CD4-positive, alpha-beta T cell treated with Interleukin-17A for 4 hours (primary cell): ENCODE data around the gene C10orf62.
"Not testable (repeated sequence)": the region's sequence is repeated elsewhere in the genome, so short reads cannot be mapped to it uniquely, and the experiment has no call there.

Experiments used
- DNase-seq: peaks from one replicate; pipeline ENCODE4 v3.0.0-alpha.2; 2020; ENCODE audit warnings: mixed read lengths

C10orf62 gene, protein sequence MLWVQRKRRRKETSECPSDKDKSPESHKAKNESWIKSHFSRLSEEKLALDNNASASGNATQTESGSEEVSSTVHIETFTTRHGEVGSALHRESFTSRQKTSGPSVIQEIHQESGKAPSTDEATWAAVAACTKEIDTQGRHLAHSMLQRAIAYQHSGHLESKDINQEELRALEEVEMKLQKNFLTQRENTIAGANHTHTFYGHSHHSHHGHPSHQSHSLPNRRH

DNA sequence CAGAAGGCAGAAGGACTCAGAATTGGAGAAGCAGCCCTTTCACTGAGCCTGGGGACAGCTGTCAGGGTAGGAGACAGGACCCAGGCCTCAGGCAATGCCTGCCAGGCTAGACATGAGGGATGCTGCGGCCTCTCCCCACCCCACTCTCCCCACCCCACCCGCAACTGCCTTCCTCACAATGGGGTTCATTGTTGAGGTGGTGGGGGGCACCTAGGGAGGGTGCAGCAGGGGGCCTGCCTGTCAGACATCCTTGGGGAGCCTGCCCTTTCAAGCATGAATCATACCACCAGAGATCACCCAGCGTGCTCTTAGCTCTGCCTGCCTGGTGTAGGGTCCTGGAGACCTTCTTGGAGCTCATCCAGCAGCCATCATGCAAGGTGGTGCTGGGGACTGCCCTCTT, at the start of gene C10orf62:
Gene C10orf62 (plus strand): TSS at position 243 of the 400 bp plus-strand sequence. CDS start 177 bp downstream, outside the sequence.
- no peak for DNase-seq

DNA sequence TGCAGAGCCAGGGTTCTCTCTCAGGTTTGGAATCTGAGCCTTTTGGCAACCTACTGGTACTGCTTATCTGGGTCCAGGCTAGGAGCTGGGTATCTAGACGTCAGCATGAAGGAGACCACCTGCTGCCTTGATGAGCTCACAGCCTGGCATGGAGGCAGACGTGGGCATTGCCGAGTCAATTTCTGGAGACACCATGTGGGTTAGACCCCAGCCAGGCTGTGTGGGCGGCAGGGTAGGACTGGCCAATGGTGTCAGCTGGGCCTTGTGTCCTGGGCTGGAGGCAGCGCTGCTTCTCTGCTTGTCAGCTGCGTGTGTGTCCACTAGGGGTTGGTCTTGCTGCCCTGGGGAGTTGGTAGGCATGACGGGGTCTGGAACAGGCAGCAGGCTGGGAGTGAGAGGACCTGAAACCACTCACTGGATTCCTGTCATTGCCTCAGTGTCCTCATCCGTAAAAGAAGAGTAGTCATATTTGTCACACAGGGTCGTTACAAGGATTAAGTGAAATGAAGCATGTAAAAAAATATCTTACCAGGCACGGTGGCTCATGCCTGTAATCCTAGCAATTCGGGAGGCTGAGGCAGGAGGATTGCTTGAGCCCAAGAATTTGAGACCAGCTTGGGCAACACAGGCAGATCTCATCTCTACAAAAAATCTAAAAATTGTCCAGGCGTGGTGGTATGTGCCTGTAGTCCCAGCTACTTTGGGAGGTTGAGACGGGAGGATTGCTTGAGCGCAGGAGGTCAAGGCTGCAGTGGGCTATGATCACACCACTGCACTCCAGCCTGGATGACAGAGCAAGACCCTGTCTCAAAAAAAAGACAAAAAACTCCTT, 48.6 kb upstream of the C10orf62 start:
- DNase-seq: no peak

GRCh38 chr10:97542169-97543024, 47.1 kb upstream of the C10orf62 start:
- peak; percentile 35 for DNase-seq

DNA sequence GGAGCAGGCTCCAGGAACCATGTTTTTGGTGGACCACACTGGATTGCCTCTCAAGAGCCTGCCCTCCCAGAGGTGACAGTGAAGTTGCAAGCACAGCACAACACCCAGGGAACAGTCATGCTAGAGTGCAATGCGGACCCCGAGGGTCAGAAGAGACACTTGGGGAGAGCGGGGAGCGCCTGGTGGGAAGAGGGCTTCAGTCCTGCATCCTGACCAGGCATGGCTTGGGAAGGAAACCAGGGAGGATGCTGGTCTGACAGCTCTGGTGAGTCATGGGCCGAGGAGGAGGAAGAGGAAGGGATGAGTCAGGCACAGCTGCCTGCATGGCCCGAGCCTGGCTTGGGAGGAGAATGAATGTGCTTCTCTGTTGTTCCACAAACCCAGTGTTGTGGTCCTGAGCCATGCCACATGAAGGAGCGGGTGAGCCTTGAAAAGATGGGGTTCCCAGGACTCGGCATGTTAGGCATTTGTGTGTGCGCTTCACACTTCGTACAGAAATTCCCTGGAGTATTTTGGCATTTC, 46.4 kb upstream of the C10orf62 start:
- peak; percentile 56 for DNase-seq

DNA sequence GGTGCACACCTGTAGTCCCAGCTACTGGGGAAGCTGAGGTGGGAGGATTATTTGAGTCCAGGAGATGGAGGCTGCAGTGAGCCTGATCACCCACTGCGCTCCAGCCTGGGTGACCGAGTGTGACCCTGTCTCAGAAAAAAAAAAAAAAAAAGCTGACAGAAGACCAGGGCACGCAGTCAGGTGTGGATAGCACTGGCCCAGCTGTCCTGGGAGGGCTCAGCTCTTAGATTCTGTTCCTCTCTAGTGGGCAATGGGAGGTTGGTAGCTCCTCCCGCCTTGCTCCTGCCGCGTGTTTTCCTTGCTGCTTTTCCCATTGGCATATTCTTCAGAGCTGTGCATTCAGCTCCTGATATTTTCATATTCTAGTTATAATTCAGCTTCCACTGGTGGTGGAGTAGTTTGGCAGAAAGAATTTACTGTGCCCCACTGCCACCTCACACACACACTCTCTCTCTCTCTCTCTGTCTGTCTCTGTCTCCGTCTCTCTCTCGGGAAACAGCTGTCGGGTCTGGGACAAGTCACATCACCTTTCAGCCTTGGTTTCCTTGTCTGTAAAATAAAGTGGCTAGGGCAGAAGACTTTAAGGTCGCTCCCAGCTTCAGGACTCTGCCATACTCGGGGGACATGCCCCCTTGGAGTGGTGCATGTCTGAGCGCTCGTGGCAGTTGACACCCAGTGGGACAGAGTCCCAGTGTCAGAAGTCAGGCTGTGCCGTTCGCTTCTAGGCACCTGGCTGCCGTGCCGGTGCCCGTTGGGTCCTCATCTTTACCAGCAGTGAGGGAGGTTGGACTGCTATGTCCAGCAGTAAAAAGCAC, 42.9 kb upstream of the C10orf62 start:
- no peak for DNase-seq

GRCh38 chr10:97547271-97547600, 42.3 kb upstream of the C10orf62 start:
- DNase-seq: no peak

GRCh38 chr10:97547962-97548361, 41.6 kb upstream of the C10orf62 start:
- DNase-seq: no peak

DNA sequence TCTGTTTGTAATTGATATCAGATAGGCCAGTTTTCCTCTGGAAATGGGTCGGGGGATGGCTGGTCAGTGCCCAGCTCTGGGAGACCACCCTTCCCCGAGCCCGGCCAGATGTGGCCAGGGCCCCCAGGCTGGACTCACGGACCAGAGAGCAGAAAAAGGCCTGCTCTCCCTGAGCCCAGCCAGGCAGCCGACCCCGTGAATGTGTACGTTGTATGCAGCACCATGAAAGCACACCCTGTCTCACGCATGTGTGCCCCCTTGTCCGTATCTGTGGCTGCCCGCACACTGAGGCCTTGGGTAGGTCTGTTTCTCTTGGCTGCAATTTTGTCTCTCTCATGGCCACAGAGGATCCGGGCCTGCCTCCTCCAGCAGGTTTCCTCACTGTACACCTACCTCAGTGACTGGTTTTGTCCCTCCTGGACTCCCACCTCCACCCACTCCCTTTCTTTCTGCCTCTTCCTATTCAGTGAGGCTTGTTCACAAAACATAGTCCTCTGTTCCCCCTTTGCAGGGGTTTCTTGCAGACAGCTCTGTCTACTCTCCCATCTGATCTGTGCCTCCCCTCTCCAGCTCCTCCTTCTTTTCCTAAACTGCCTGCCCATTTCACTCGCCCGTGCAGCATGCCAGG, 40.6 kb upstream of the C10orf62 start:
- no peak for DNase-seq

DNA sequence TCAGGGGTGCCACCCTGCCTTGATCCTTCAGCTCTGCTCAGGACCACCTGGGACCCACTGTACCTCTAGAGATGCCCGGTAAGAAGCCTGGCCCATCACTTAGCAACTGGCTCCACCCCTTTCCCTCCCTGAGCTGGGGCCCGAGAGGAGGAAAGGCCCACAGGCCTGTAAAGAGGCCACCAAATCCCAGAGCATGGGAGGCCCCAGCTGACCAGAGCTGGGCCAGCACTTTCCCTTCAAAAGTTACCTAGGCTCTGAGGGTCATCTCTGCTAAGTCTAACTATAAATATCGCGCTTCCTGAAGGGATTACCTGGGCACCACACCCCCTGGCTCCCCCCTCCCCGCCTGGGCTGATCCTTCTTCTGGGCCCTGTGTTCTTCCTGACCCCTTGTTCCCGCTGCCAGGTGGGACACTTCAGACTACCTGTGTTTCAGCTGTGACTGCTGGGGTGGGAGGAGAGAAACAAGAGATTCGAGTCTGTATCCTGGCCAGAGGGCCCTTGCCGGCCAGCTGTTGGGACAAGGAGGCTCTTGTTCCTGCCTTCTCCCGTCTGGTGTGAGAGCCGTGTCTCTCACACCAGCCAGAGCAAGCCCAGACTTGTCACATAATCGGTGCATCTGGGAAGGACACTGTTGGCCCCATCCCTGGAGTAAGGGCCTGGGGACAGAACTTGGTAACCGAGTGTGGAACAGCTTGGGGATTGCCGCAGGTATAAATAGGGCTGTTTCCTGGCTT, 39.8 kb upstream of the C10orf62 start:
- DNase-seq: no peak

DNA sequence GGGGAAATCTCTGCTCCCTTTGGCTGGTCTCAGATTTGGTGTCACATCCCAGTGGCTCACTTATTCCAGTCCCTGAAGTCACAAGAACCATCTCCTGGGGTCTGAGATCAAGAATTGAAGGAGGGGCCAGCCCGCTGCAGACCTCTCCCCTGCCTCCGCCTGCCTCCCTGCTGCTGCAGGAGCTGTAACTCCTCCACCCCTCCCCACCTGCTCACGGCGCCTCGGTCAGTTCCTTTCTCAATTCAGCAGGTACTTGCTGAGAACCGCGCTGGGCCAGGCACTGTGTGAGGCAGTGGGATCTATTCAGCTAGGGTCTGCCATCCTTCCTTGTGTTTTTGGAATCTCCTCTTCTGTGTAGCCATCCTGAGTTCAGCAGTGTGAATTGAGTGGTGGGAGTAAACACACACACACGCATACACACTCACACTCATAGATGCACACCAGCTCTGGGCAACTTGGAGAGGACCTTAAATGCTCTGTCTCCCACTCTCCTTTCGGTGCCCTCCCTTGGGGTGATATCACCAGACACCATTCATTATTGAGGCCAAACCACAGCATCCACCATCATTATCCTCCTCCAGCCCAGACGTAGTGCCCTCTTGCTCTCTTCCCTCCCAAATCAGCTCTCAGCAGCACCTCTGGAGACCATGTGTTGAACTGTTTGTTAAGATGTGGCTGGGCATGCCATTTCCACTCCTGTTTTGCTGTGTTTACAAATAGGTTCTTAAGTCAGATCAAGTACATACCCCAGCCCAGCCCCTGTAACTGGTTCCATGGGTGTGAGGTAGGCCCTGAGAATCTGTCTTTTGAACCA, 39.0 kb upstream of the C10orf62 start:
- no peak for DNase-seq

GRCh38 chr10:97551271-97551670, 38.2 kb upstream of the C10orf62 start:
- no peak for DNase-seq

GRCh38 chr10:97553575-97554031, 35.9 kb upstream of the C10orf62 start:
- peak; percentile 73 for DNase-seq

- DNase-seq: not testable (repeated sequence)
Observed at GRCh38 chr10:97554336-97554735, 35.2 kb upstream of the C10orf62 start.

- DNase-seq: not testable (repeated sequence)
Observed at GRCh38 chr10:97555541-97555940, 34.0 kb upstream of the C10orf62 start.

- not testable (repeated sequence) for DNase-seq
Observed at GRCh38 chr10:97560731-97561381, 28.7 kb upstream of the C10orf62 start.

DNA sequence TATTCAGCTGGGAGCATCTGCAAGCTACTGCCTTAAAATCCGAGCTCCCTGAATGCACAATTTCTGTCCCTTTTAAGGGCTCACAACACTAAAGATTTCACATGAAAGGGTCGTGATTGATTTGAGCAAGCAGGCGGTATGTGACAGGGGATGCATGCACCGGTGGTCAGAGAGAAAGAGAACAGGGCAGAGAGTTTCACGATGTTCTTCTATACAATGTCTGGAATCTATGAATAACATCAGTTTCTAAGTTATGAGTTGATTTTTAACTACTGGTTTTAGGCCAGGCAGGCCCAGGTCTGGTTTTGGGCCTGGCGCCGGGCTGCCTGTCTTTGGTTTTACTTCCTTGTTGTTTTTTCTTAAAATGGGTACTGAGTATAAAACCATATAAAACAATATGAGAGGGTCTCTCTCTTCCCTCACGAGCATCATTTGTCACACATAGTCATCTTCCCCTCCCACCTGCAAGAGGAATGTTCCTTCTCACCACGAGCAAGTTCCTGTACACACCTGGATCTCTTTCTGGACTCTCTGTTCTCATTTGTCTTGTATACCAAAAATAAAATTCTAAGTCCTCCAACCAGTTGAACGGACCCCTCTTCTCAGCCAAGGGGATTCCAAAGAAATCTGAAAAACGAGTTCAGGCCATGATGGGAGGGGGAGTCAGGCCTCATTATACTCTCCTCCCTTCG, 28.0 kb upstream of the C10orf62 start:
- not testable (repeated sequence) for DNase-seq

- not testable (repeated sequence) for DNase-seq
Observed at GRCh38 chr10:97562329-97562728, 27.2 kb upstream of the C10orf62 start.

GRCh38 chr10:97563337-97563736, 26.2 kb upstream of the C10orf62 start:
- DNase-seq: no peak

DNA sequence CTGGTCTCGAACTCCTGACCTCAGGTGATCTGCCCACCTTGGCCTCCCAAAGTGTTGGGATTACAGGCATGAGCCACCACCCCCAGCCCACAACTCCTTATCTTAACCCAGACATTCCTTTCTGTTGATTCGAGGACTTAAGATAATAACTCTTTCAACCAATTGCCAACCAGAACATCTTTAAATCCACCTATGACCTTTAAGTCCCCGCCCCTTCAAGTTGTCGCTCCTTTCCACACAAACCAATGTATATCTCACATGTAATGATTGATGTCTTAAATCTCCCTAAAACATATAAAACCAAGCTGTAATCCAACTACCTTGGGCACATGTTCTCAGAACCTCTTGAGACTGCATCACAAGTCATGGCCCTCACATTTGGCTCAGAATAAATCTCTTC, 24.7 kb upstream of the C10orf62 start:
- DNase-seq: no peak
